NB4 (cell line): Measurements from ENCODE around the gene ANKRD31.

Experiments
- POLR2A ChIP-seq: IDR thresholded peaks from 2 replicates; pipeline ENCODE4 v1.6.1; 2011; ENCODE audit warnings: mild to moderate bottlenecking; ENCODE audit not compliant: insufficient read length; ENCODE audit errors: extremely low read depth
- TF ChIP-seq, protein P1 (sequence below): IDR thresholded peaks from one replicate; pipeline ENCODE4 v1.5.1; 2012; ENCODE audit warnings: low read depth, low read length

DNA sequence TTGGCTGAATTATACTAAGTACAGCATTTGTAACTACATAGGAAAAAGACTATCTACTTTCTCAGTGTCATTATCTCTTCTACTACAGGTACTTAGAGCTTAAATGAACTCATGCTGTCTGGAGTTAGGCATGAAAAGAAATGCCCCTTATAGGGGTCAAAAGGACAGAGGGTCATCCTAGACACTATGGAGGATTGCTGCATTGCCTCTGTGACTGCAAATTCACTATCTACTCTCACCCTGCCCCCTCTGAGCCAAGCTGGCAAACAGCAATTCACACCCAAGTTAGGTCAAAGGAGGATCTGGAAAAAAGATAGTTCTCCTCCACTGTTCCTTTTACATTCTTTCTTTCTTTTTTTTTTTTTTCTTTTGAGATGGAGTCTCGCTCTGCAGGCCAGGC, 36.7 kb downstream of the ANKRD31 start:
- TF ChIP-seq, protein P1, sequence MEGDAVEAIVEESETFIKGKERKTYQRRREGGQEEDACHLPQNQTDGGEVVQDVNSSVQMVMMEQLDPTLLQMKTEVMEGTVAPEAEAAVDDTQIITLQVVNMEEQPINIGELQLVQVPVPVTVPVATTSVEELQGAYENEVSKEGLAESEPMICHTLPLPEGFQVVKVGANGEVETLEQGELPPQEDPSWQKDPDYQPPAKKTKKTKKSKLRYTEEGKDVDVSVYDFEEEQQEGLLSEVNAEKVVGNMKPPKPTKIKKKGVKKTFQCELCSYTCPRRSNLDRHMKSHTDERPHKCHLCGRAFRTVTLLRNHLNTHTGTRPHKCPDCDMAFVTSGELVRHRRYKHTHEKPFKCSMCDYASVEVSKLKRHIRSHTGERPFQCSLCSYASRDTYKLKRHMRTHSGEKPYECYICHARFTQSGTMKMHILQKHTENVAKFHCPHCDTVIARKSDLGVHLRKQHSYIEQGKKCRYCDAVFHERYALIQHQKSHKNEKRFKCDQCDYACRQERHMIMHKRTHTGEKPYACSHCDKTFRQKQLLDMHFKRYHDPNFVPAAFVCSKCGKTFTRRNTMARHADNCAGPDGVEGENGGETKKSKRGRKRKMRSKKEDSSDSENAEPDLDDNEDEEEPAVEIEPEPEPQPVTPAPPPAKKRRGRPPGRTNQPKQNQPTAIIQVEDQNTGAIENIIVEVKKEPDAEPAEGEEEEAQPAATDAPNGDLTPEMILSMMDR: no peak
- TF ChIP-seq POLR2A: no peak
